WTC11 (cell line): ENCODE data around the gene NR3C1. TPM values are rescaled to one million over a fixed set of nuclear protein-coding genes. Genes with fewer than 3 reads are reported as not detected.

Experiments used
- ATAC-seq: fragments of 200-7000 bp; cut with Tn5 transposase; 2 replicates; pipeline ENCODE4 v1.10.0; 2021; ENCODE audit warnings: mild to moderate bottlenecking, moderate library complexity
- CTCF ChIA-PET: fragments of 300-600 bp; sonication (Branson Sonifier 250); formaldehyde crosslinking; loops from one replicate; lab custom pipeline; 2021; ENCODE audit warnings: antibody characterized with exemption; lab: Charles Lee
- POLR2A ChIA-PET: fragments of 350-600 bp; sonication (Branson Sonifier 250); formaldehyde crosslinking; loops from one replicate; lab custom pipeline; 2021; ENCODE audit warnings: antibody characterized with exemption; lab: Charles Lee
- DNase-seq: peaks from one replicate; pipeline ENCODE4 v3.0.0; 2021; ENCODE audit warnings: low spot score
- H3K27ac Mint-ChIP-seq: 2 replicates; pipeline ENCODE4 v1.8.0; 2021; ENCODE audit warnings: mixed read lengths
- H3K27me3 Mint-ChIP-seq: 2 replicates; pipeline ENCODE4 v1.8.0; 2021; ENCODE audit warnings: low read depth, mild to moderate bottlenecking, moderate library complexity, mixed read lengths
- H3K36me3 Mint-ChIP-seq: 2 replicates; pipeline ENCODE4 v1.8.0; 2021; ENCODE audit warnings: mixed read lengths
- H3K4me1 Mint-ChIP-seq: 2 replicates; pipeline ENCODE4 v1.8.0; 2022; ENCODE audit warnings: mixed read lengths
- H3K4me3 Mint-ChIP-seq: 2 replicates; pipeline ENCODE4 v1.8.0; 2021; ENCODE audit warnings: mild to moderate bottlenecking, moderate library complexity, mixed read lengths
- H3K9me3 Mint-ChIP-seq: 2 replicates; pipeline ENCODE4 v1.8.0; 2021; ENCODE audit warnings: mixed read lengths
- ETV6 ChIP-seq: sonication (generic); formaldehyde crosslinking; IDR thresholded peaks from 2 replicates; pipeline ENCODE4 v1.8.1; 2022; ENCODE audit warnings: mild to moderate bottlenecking, missing genetic modification reagents
- FOXJ3 ChIP-seq: sonication (generic); formaldehyde crosslinking; IDR thresholded peaks from 2 replicates; pipeline ENCODE4 v1.9.0; 2021; ENCODE audit warnings: missing genetic modification reagents, mild to moderate bottlenecking, borderline replicate concordance
- GTF2I ChIP-seq: fragments of 250-450 bp; sonication (Bioruptor Pico); conservative IDR thresholded peaks from 2 replicates; pipeline ENCODE4 v1.4.0; 2021; ENCODE audit warnings: mild to moderate bottlenecking
- JAZF1 ChIP-seq: fragments of 250-450 bp; sonication (Bioruptor Pico); IDR thresholded peaks from 2 replicates; pipeline ENCODE4 v1.9.0; 2021; ENCODE audit warnings: moderate library complexity, mild to moderate bottlenecking, inconsistent platforms
- JUN ChIP-seq: sonication (generic); formaldehyde crosslinking; IDR thresholded peaks from 2 replicates; pipeline ENCODE4 v1.8.0; 2023; ENCODE audit warnings: mild to moderate bottlenecking, missing genetic modification reagents
- NR3C1 ChIP-seq: sonication (generic); formaldehyde crosslinking; conservative IDR thresholded peaks from 2 replicates; pipeline ENCODE4 v1.8.1; 2023; ENCODE audit warnings: low read depth, mild to moderate bottlenecking, missing genetic modification reagents
- OVOL2 ChIP-seq: fragments of 250-450 bp; sonication (Bioruptor Pico); IDR thresholded peaks from 2 replicates; pipeline ENCODE4 v1.9.0; 2021; ENCODE audit warnings: mild to moderate bottlenecking, borderline replicate concordance
- SP1 ChIP-seq: sonication (generic); formaldehyde crosslinking; conservative IDR thresholded peaks from 2 replicates; pipeline ENCODE4 v1.8.1; 2022; ENCODE audit warnings: missing genetic modification reagents
- TEAD4 ChIP-seq: sonication (generic); formaldehyde crosslinking; IDR thresholded peaks from 2 replicates; pipeline ENCODE4 v1.8.0; 2022; ENCODE audit warnings: mild to moderate bottlenecking, missing genetic modification reagents
- ZNF121 ChIP-seq: sonication (generic); formaldehyde crosslinking; IDR thresholded peaks from 2 replicates; pipeline ENCODE4 v1.8.0; 2023; ENCODE audit warnings: missing genetic modification reagents
- ZNF416 ChIP-seq: fragments of 250-450 bp; sonication (Bioruptor Pico); IDR thresholded peaks from 2 replicates; pipeline ENCODE4 v1.9.0; 2021; ENCODE audit warnings: mild to moderate bottlenecking, inconsistent platforms
- ZNF671 ChIP-seq: fragments of 250-450 bp; sonication (Bioruptor Pico); IDR thresholded peaks from 2 replicates; pipeline ENCODE4 v1.8.0; 2021; ENCODE audit warnings: mild to moderate bottlenecking
- total RNA-seq: library from RNA; stranded (reverse); gene quantifications from 3 replicates; pipeline ENCODE4 v1.2.3, GENCODE V29; 2021
- TF ChIP-seq, protein P1 (sequence below): sonication (generic); formaldehyde crosslinking; IDR thresholded peaks from 2 replicates; pipeline ENCODE4 v1.8.0; 2023; ENCODE audit warnings: missing genetic modification reagents, mild to moderate bottlenecking, borderline replicate concordance
- TF ChIP-seq, protein P2 (sequence below): sonication (generic); formaldehyde crosslinking; IDR thresholded peaks from 2 replicates; pipeline ENCODE4 v1.8.1; 2023; ENCODE audit warnings: mild to moderate bottlenecking, missing genetic modification reagents
- TF ChIP-seq, protein P3 (sequence below): sonication (generic); formaldehyde crosslinking; IDR thresholded peaks from 2 replicates; pipeline ENCODE4 v1.8.0; 2022; ENCODE audit warnings: missing genetic modification reagents
- TF ChIP-seq, protein P4 (sequence below): fragments of 250-450 bp; sonication (Bioruptor Pico); IDR thresholded peaks from 2 replicates; pipeline ENCODE4 v1.8.0; 2021; ENCODE audit warnings: mild to moderate bottlenecking

NR3C1 gene
- total RNA-seq, 1 experiment from 2014 or later = 15.0 TPM

DNA sequence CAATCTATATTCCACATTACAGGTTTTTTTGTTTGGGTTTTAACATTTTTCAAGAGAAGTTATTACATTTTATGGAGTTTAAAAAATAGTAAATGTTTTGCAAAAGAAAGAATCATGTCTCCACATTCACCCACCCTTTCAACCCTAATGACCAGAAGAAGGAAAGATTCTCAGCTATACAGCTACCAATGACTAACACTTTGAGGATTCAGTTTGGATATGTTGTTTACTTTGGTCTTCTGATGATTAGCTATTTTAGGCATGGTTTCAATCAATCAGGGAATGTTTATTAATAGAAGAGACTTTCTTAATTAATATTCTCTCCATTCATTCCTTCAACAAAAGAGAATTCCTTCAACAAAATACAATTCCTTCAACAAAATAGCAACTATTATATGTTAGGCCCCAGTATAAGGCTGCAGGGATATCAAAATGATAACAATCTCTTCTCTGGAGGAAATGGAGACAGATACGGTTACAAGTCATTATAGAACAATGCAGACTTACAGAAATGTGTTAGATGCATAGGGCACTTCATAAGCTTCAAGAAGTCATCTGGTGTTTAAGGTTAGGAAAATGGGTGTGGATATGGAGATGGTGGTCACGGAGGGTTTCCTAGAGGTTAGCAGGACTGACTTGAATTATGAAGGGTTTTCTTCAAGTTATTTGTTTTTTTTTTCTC lies 9.3 kb upstream of the NR3C1 start (continued):
- no peak for TF ChIP-seq FOXJ3 (CRISPR knock-in tag)
- TF ChIP-seq, protein P1, sequence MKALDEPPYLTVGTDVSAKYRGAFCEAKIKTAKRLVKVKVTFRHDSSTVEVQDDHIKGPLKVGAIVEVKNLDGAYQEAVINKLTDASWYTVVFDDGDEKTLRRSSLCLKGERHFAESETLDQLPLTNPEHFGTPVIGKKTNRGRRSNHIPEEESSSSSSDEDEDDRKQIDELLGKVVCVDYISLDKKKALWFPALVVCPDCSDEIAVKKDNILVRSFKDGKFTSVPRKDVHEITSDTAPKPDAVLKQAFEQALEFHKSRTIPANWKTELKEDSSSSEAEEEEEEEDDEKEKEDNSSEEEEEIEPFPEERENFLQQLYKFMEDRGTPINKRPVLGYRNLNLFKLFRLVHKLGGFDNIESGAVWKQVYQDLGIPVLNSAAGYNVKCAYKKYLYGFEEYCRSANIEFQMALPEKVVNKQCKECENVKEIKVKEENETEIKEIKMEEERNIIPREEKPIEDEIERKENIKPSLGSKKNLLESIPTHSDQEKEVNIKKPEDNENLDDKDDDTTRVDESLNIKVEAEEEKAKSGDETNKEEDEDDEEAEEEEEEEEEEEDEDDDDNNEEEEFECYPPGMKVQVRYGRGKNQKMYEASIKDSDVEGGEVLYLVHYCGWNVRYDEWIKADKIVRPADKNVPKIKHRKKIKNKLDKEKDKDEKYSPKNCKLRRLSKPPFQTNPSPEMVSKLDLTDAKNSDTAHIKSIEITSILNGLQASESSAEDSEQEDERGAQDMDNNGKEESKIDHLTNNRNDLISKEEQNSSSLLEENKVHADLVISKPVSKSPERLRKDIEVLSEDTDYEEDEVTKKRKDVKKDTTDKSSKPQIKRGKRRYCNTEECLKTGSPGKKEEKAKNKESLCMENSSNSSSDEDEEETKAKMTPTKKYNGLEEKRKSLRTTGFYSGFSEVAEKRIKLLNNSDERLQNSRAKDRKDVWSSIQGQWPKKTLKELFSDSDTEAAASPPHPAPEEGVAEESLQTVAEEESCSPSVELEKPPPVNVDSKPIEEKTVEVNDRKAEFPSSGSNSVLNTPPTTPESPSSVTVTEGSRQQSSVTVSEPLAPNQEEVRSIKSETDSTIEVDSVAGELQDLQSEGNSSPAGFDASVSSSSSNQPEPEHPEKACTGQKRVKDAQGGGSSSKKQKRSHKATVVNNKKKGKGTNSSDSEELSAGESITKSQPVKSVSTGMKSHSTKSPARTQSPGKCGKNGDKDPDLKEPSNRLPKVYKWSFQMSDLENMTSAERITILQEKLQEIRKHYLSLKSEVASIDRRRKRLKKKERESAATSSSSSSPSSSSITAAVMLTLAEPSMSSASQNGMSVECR (CRISPR knock-in tag) = no peak
- no peak for TF ChIP-seq OVOL2
- TF ChIP-seq JUN = no peak
- TF ChIP-seq ZNF671 = no peak
- no peak for TF ChIP-seq ZNF121 (CRISPR knock-in tag)
- TF ChIP-seq ETV6 (CRISPR knock-in tag) = no peak
- TF ChIP-seq, protein P2, sequence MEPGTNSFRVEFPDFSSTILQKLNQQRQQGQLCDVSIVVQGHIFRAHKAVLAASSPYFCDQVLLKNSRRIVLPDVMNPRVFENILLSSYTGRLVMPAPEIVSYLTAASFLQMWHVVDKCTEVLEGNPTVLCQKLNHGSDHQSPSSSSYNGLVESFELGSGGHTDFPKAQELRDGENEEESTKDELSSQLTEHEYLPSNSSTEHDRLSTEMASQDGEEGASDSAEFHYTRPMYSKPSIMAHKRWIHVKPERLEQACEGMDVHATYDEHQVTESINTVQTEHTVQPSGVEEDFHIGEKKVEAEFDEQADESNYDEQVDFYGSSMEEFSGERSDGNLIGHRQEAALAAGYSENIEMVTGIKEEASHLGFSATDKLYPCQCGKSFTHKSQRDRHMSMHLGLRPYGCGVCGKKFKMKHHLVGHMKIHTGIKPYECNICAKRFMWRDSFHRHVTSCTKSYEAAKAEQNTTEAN (CRISPR knock-in tag) = no peak

DNA sequence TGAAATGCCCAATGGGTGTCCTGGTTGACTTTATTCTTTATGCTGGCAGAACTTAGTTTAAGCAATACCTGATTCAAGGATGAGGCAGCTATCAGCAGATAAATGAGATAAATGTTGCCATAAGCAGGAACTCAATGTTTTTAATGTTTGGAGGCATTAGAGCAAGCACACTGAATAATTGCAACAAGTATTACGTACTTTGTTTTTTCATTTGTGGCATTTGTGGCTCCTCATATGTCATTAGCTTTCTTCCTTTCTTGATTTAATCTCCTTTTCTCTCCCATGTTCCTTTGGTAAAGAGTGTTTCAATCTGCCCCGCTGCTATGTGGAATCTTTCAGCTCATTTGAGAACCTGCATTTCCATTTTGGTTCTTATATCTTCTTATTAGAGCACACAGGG lies 6.4 kb upstream of the NR3C1 start:
- ChIA-PET CTCF (no interaction called here), POLR2A (no interaction called here)
- H3K4me1 Mint-ChIP-seq = peaks cover 18% of the 10 kb centered on the region
- H3K9me3 Mint-ChIP-seq = peaks cover 7% of the 10 kb centered on the region
- H3K4me3 Mint-ChIP-seq = no peak overlapping the region
- ATAC-seq (no peak), DNase-seq (no peak)
- peaks cover 6% of the 10 kb centered on the region; the same call in 1 of the 2 replicates for H3K27me3 Mint-ChIP-seq
- H3K27ac Mint-ChIP-seq = no peak overlapping the region
- H3K36me3 Mint-ChIP-seq = no peaks in the 10 kb centered on the region
- TF ChIP-seq SP1 (CRISPR knock-in tag) = no peak
- no peak for TF ChIP-seq JAZF1 (CRISPR knock-in tag)
- TF ChIP-seq, protein P3, sequence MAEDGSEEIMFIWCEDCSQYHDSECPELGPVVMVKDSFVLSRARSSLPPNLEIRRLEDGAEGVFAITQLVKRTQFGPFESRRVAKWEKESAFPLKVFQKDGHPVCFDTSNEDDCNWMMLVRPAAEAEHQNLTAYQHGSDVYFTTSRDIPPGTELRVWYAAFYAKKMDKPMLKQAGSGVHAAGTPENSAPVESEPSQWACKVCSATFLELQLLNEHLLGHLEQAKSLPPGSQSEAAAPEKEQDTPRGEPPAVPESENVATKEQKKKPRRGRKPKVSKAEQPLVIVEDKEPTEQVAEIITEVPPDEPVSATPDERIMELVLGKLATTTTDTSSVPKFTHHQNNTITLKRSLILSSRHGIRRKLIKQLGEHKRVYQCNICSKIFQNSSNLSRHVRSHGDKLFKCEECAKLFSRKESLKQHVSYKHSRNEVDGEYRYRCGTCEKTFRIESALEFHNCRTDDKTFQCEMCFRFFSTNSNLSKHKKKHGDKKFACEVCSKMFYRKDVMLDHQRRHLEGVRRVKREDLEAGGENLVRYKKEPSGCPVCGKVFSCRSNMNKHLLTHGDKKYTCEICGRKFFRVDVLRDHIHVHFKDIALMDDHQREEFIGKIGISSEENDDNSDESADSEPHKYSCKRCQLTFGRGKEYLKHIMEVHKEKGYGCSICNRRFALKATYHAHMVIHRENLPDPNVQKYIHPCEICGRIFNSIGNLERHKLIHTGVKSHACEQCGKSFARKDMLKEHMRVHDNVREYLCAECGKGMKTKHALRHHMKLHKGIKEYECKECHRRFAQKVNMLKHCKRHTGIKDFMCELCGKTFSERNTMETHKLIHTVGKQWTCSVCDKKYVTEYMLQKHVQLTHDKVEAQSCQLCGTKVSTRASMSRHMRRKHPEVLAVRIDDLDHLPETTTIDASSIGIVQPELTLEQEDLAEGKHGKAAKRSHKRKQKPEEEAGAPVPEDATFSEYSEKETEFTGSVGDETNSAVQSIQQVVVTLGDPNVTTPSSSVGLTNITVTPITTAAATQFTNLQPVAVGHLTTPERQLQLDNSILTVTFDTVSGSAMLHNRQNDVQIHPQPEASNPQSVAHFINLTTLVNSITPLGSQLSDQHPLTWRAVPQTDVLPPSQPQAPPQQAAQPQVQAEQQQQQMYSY (CRISPR knock-in tag) = no peak
- TF ChIP-seq NR3C1 (CRISPR knock-in tag) = no peak
- TF ChIP-seq TEAD4 (CRISPR knock-in tag) = no peak
- TF ChIP-seq, protein P4, sequence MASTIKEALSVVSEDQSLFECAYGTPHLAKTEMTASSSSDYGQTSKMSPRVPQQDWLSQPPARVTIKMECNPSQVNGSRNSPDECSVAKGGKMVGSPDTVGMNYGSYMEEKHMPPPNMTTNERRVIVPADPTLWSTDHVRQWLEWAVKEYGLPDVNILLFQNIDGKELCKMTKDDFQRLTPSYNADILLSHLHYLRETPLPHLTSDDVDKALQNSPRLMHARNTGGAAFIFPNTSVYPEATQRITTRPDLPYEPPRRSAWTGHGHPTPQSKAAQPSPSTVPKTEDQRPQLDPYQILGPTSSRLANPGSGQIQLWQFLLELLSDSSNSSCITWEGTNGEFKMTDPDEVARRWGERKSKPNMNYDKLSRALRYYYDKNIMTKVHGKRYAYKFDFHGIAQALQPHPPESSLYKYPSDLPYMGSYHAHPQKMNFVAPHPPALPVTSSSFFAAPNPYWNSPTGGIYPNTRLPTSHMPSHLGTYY (CRISPR knock-in tag) = no peak
- TF ChIP-seq GTF2I = no peak
- no peak for TF ChIP-seq ZNF416
